GM12878 (cell line): ENCODE measurements around the gene ARL16. TPM values are rescaled to one million over a fixed set of nuclear protein-coding genes. Genes with fewer than 3 reads are reported as not detected.

Source experiments
- ATAC-seq: fragments of 200-7000 bp; cut with Tn5 transposase; 3 replicates; pipeline ENCODE4 v1.9.1; 2020; ENCODE audit warnings: mild to moderate bottlenecking, moderate library complexity
- BruUV-seq: library from RNA; stranded (reverse); fragments of 400-500 nt; replicated peaks from 2 replicates; lab custom pipeline; 2021; lab: Mats Ljungman, UMichigan
- CTCF ChIA-PET: fragments of 300-600 bp; sonication (Branson Sonifier 250); formaldehyde crosslinking; extraction: SDS; loops from one replicate; lab custom pipeline; 2021; ENCODE audit warnings: inconsistent platforms; lab: Yijun Ruan, JAX
- POLR2A ChIA-PET: fragments of 350-600 bp; formaldehyde crosslinking; extraction: SDS; loops from one replicate; lab custom pipeline; 2021; ENCODE audit warnings: inconsistent platforms; lab: Charles Lee
- RAD21 ChIA-PET: fragments of 300-600 bp; sonication (Branson Sonifier 250); formaldehyde crosslinking; loops from one replicate; lab custom pipeline; 2023; ENCODE audit warnings: antibody characterized with exemption; ENCODE audit not compliant: unreplicated experiment; lab: Charles Lee
- SMC1A ChIA-PET: fragments of 300-600 bp; sonication (Branson Sonifier 250); formaldehyde crosslinking; loops from one replicate; lab custom pipeline; 2023; ENCODE audit not compliant: unreplicated experiment, uncharacterized antibody; lab: Charles Lee
- DNase-seq: peaks from one replicate; pipeline ENCODE4 v3.0.0-alpha.2; 2011; ENCODE audit warnings: low read depth, low spot score
- FAIRE-seq: peaks from 3 replicates; lab custom pipeline; 2011; peaks lifted over from hg19 to GRCh38; lab: Jason Lieb, UNC
- H2AFZ ChIP-seq: 2 replicates; pipeline ENCODE4 v1.6.0; 2011; ENCODE audit warnings: low read depth, low read length, control low read depth; ENCODE audit not compliant: control insufficient read depth
- H3K27ac ChIP-seq: 2 replicates; pipeline ENCODE4 v1.5.1; 2011; ENCODE audit warnings: control low read depth; ENCODE audit not compliant: control insufficient read depth, insufficient read depth
- H3K27me3 ChIP-seq, 2 experiments: replicated peaks in 1 of 2; 2 replicates each; pipeline versions ENCODE4 v1.6.0 to v1.6.1; 2011; ENCODE audit warnings: low read length in 1 of 2; ENCODE audit not compliant: control insufficient read depth in 2 of 2, insufficient read depth in 2 of 2
- H3K36me3 ChIP-seq, 2 experiments: 2 replicates each; pipeline ENCODE4 v1.5.1; 2011; ENCODE audit warnings: low read length in 1 of 2; ENCODE audit not compliant: control insufficient read depth in 2 of 2, insufficient read depth in 2 of 2
- H3K4me1 ChIP-seq: 2 replicates; pipeline ENCODE4 v1.6.1; 2011; ENCODE audit warnings: mild to moderate bottlenecking, low read length, moderate library complexity, mixed read lengths; ENCODE audit not compliant: control insufficient read depth, insufficient read depth
- H3K4me2 ChIP-seq: 2 replicates; pipeline ENCODE4 v1.6.0; 2011; ENCODE audit warnings: control low read depth; ENCODE audit not compliant: control insufficient read depth, insufficient read depth
- H3K4me3 ChIP-seq: fragments of 200-600 bp; sonication (generic); 2 replicates; pipeline ENCODE4 v1.5.1; 2016
- H3K79me2 ChIP-seq: 2 replicates; pipeline ENCODE4 v1.6.0; 2011; ENCODE audit warnings: low read length; ENCODE audit not compliant: control insufficient read depth, insufficient read depth
- H3K9ac ChIP-seq: 2 replicates; pipeline ENCODE4 v1.8.0; 2011; ENCODE audit warnings: low read length, control low read depth, mixed read lengths; ENCODE audit not compliant: control insufficient read depth, insufficient read depth
- H3K9me3 ChIP-seq: replicated peaks from 3 replicates; pipeline ENCODE4 v1.5.1; 2011; ENCODE audit warnings: mild to moderate bottlenecking, low read length; ENCODE audit not compliant: control insufficient read depth, insufficient read depth
- H4K20me1 ChIP-seq: 2 replicates; pipeline ENCODE4 v1.6.0; 2011; ENCODE audit not compliant: control insufficient read depth, insufficient read depth
- MEF2A ChIP-seq: IDR thresholded peaks from 2 replicates; pipeline ENCODE4 v1.6.1; 2011; ENCODE audit warnings: low read depth, mild to moderate bottlenecking, low read length, moderate library complexity; ENCODE audit not compliant: insufficient read depth
- MTA3 ChIP-seq: IDR thresholded peaks from 2 replicates; pipeline ENCODE4 v1.6.1; 2012; ENCODE audit warnings: low read length, inconsistent platforms, borderline replicate concordance
- NFXL1 ChIP-seq: fragments of 450-650 bp; IDR thresholded peaks from 2 replicates; pipeline ENCODE4 v1.6.1; 2017; ENCODE audit warnings: antibody characterized with exemption, mild to moderate bottlenecking, borderline replicate concordance
- USF1 ChIP-seq: IDR thresholded peaks from 2 replicates; pipeline ENCODE4 v1.6.1; 2011; ENCODE audit warnings: borderline replicate concordance, low read depth, mild to moderate bottlenecking, moderate library complexity, mixed read lengths, low read length; ENCODE audit not compliant: insufficient read depth; ENCODE audit errors: extremely low read length
- USF2 ChIP-seq: IDR thresholded peaks from 2 replicates; pipeline ENCODE4 v1.6.1; 2011; ENCODE audit warnings: low read depth, low read length, improper control_type of control experiment, borderline replicate concordance
- ZBTB40 ChIP-seq: fragments of 450-650 bp; IDR thresholded peaks from 2 replicates; pipeline ENCODE4 v1.6.1; 2016; ENCODE audit warnings: mild to moderate bottlenecking, moderate library complexity, borderline replicate concordance
- ZNF217 ChIP-seq: fragments of 450-650 bp; IDR thresholded peaks from 2 replicates; pipeline ENCODE4 v1.6.1; 2017; ENCODE audit warnings: antibody characterized with exemption, mild to moderate bottlenecking
- ZSCAN29 ChIP-seq: fragments of 450-650 bp; IDR thresholded peaks from 2 replicates; pipeline ENCODE4 v1.6.1; 2017; ENCODE audit warnings: mild to moderate bottlenecking, moderate library complexity
- WGBS: methylation state at CpG from one replicate; pipeline ENCODE4 v1.1.6; 2016; ENCODE audit warnings: low lambda C conversion rate; ENCODE audit not compliant: insufficient replicate concordance, insufficient coverage; ENCODE audit errors: missing lambda C conversion rate; 5-methylcytosine and 5-hydroxymethylcytosine counted together
- in situ Hi-C: fragments of 300-500 bp; cut with MboI; formaldehyde crosslinking; loops from 9 replicates; pipeline ENCODE4 v1.14.3; 2018; ENCODE audit warnings: mixed read lengths
- intact Hi-C: fragments of 100-400 bp; cut with micrococcal nuclease; formaldehyde crosslinking; loops from one replicate; pipeline ENCODE4 v1.14.2; 2022; ENCODE audit not compliant: unreplicated experiment
- polyA plus RNA-seq, 11 experiments: library from polyadenylated mRNA; depleted of rRNA in 4 of 11; unstranded in 6 of 11; stranded (reverse) in 5 of 11; fragments of >200 nt; fragmentation: Nextera tagmentation in 4 of 11; fragmentation: Illumina TruSeq in 1 of 11; extraction: Ambion mirVana in 4 of 11; extraction: Trizol in 1 of 11; gene quantifications; 1 replicate in 1 of 11; 2 replicates in 10 of 11; pipeline versions ENCODE4 v1.2.1 to v1.2.3, GENCODE V29; 2011 to 2016; ENCODE audit warnings: inconsistent platforms in 2 of 11, missing spikeins in 2 of 11, low read depth in 1 of 11
- total RNA-seq, 4 experiments: library from RNA; depleted of rRNA in 3 of 4; stranded (reverse); fragments of >200 nt in 3 of 4; fragmentation: Illumina TruSeq in 1 of 4; extraction: Trizol in 1 of 4; gene quantifications; 2 replicates each; pipeline versions ENCODE4 v1.2.1 to v1.2.3, GENCODE V29; 2013 to 2021

Gene ARL16
- total and polyA plus RNA-seq, 10 of the 15 experiments (the other 5 are each of a cell fraction or from before 2014, with no cell fraction given) = 4.7 to 47.6 (median 30.9) TPM

GRCh38 chr17:81717049-81717765 is 33.6 kb upstream of the ARL16 start:
- POLR2A ChIA-PET = no interaction called here
- H3K79me2 ChIP-seq = peaks cover 17% of the 10 kb centered on the region
- H3K27me3 ChIP-seq = no peaks in the 10 kb centered on the region
- DNase-seq (no peak), ATAC-seq (no peak), FAIRE-seq (no peak)
- 92% methylated on average over 24 of the region's 25 CpGs for WGBS
- intact Hi-C loops (no loop called here), in situ Hi-C loops (loop anchor here (5.0 kb wide), 1 partner anchor 105 kb away; no protein-coding TSS in a partner anchor)
- SMC1A ChIA-PET = no interaction called here
- RAD21 ChIA-PET = no interaction called here
- H3K4me2 ChIP-seq = no peak overlapping the region
- H3K27ac ChIP-seq = no peak overlapping the region
- no peak overlapping the region for H3K9ac ChIP-seq
- peaks cover 0 to 4% of the 10 kb centered on the region in 2 experiments; a peak in 2 of 4 replicates for H3K36me3 ChIP-seq
- no peak for TF ChIP-seq NFXL1
- no peak for TF ChIP-seq USF2
- no peak for TF ChIP-seq ZNF217
- TF ChIP-seq MTA3 = no peak
- TF ChIP-seq ZSCAN29 = no peak
- no peak for TF ChIP-seq MEF2A
- TF ChIP-seq USF1 = no peak
- no peak for TF ChIP-seq ZBTB40
- 0 out of 2 replicates have a peak, but pooled peaks cover 4% of the 10 kb centered on the region for H3K4me1 ChIP-seq
- H3K9me3 ChIP-seq = no peaks in the 10 kb centered on the region
- H3K4me3 ChIP-seq = no peak overlapping the region
- no TSS peak for BruUV-seq
- H2AFZ ChIP-seq = no peak overlapping the region
- CTCF ChIA-PET = no interaction called here
- no peaks in the 10 kb centered on the region for H4K20me1 ChIP-seq
